HG03095 (cell line): ENCODE measurements around the gene POLQ.
"Not testable (repeated sequence)": the region's sequence is repeated elsewhere in the genome, so short reads cannot be mapped to it uniquely, and the experiment has no call there.

Experiments
- ATAC-seq: cut with Tn5 transposase; IDR thresholded peaks from one replicate; pipeline ENCODE4 v1.9.1; 2021; ENCODE audit warnings: moderate library complexity; ENCODE audit not compliant: unreplicated experiment

The POLQ gene

GRCh38 chr3:121430664-121431215 lies 115.0 kb downstream of the POLQ start:
- no peak for ATAC-seq

- no peak for ATAC-seq
Observed at GRCh38 chr3:121424549-121424948, 121.2 kb downstream of the POLQ start.

- ATAC-seq = no peak
Observed at GRCh38 chr3:121418182-121418581, 127.6 kb downstream of the POLQ start.

- ATAC-seq = no peak
Observed at GRCh38 chr3:121414924-121415323, 130.9 kb downstream of the POLQ start.

GRCh38 chr3:121411523-121411922 lies 134.3 kb downstream of the POLQ start:
- no peak for ATAC-seq

- no peak for ATAC-seq
Observed at GRCh38 chr3:121405631-121406030, 140.2 kb downstream of the POLQ start.

GRCh38 chr3:121399820-121400219 lies 146.0 kb downstream of the POLQ start:
- ATAC-seq = no peak

GRCh38 chr3:121398051-121398450 lies 147.7 kb downstream of the POLQ start:
- not testable (repeated sequence) for ATAC-seq

GRCh38 chr3:121395967-121396366 lies 149.8 kb downstream of the POLQ start:
- not testable (repeated sequence) for ATAC-seq

GRCh38 chr3:121388308-121388707 lies 157.5 kb downstream of the POLQ start:
- ATAC-seq = not testable (repeated sequence)
